Measurements from ENCODE around the gene PCNX2.

- TF ChIP-seq CTCF (conservative IDR thresholded peaks at IDR 0.05; ENCODE audit: low read length) (no peak), EZH2phosphoT487 (IDR thresholded peaks at IDR 0.05; ENCODE audit: borderline replicate concordance) (no peak)
Observed at GRCh38 chr1:233113009-233113879, 182.3 kb downstream of the PCNX2 start.

All from Loucy (cell line).